ENCODE measurements around the gene OR12D1. TPM values are rescaled to one million over a fixed set of nuclear protein-coding genes. Genes with fewer than 3 reads are reported as not detected.

OR12D1 gene
- total RNA-seq, 1 experiment from 2014 or later, result not detected

DNA sequence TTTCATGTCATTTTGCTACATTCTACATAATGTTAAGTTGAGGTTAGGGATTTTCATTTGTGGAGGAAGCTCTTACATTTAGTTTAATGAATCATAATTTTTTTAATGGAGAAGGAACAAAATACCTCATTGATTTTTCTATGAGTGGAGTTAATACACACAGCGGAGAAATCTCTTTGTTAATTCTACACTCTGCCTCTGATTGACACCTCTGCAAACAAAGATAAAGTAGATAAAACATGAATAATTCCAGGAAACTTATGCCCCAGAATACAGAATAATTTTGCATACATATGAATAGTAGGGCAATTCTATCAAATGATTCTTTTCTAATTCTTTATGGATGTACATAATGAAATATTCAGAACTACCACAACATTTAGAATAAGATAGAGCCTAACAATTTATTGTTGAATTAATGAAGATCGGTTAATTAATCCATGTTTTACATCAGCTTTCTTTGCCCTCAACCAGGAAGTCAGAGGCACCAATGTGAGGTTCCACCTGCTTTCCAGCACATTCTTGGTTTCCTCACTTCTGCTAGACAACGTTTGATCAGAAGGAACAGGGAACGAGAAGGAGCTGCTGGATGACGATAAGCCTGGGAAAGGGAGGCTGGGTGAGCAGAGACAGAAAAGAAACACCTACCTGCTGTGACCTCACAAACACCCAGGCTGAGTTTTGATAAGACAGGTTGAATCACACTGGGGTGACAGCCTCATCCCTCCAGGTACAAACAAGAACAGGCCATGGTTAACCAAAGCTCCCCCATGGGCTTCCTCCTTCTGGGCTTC, 46.5 kb downstream of the OR12D1 start:
- H3K27me3 ChIP-seq (replicated peaks; ENCODE audit: control insufficient read depth, insufficient read depth, low read length), result no peaks in the 10 kb centered on the region
- H3K36me3 Mint-ChIP-seq (ENCODE audit: insufficient read depth, unreplicated experiment), result no peaks in the 10 kb centered on the region
- no peaks in the 10 kb centered on the region for H3K4me1 Mint-ChIP-seq (ENCODE audit: low read depth, unreplicated experiment)
- TF ChIP-seq, protein P1, sequence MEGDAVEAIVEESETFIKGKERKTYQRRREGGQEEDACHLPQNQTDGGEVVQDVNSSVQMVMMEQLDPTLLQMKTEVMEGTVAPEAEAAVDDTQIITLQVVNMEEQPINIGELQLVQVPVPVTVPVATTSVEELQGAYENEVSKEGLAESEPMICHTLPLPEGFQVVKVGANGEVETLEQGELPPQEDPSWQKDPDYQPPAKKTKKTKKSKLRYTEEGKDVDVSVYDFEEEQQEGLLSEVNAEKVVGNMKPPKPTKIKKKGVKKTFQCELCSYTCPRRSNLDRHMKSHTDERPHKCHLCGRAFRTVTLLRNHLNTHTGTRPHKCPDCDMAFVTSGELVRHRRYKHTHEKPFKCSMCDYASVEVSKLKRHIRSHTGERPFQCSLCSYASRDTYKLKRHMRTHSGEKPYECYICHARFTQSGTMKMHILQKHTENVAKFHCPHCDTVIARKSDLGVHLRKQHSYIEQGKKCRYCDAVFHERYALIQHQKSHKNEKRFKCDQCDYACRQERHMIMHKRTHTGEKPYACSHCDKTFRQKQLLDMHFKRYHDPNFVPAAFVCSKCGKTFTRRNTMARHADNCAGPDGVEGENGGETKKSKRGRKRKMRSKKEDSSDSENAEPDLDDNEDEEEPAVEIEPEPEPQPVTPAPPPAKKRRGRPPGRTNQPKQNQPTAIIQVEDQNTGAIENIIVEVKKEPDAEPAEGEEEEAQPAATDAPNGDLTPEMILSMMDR (IDR thresholded peaks at IDR 0.05; ENCODE audit: insufficient read depth in 1 of 2, low read depth in 1 of 2, low read length in 1 of 2, severe bottlenecking in 1 of 2, unreplicated experiment in 1 of 2), result no peak
- no peak overlapping the region for H3K4me3 ChIP-seq (ENCODE audit: low read depth, low read length)
- H3K4me3 Mint-ChIP-seq (ENCODE audit: unreplicated experiment), result no peak overlapping the region
- ChIA-PET CTCF (no interaction called here), POLR2A (no interaction called here)
- no TSS peak for BruUV-seq (replicated peaks)
- no peak for DNase-seq
- intact Hi-C loops (cut with micrococcal nuclease; ENCODE audit: unreplicated experiment), result no loop called here
- no peaks in the 10 kb centered on the region for H3K9me3 Mint-ChIP-seq (ENCODE audit: unreplicated experiment)
- no peak overlapping the region for H3K27ac Mint-ChIP-seq (ENCODE audit: unreplicated experiment)
- H3K27me3 Mint-ChIP-seq (ENCODE audit: insufficient read depth, unreplicated experiment), result peaks cover 11% of the 10 kb centered on the region
- H3K36me3 ChIP-seq (ENCODE audit: control insufficient read depth, insufficient read depth, low read length), result no peaks in the 10 kb centered on the region
- no peaks in the 10 kb centered on the region for H3K4me1 ChIP-seq
- no peaks in the 10 kb centered on the region for H3K9me3 ChIP-seq

- no peaks in the 10 kb centered on the region for H3K4me1 Mint-ChIP-seq (ENCODE audit: low read depth, unreplicated experiment)
- intact Hi-C loops (cut with micrococcal nuclease; ENCODE audit: unreplicated experiment), result no loop called here
- POLR2A ChIA-PET, result no interaction called here
- H3K9me3 Mint-ChIP-seq (ENCODE audit: unreplicated experiment), result no peaks in the 10 kb centered on the region
- Histone ChIP-seq H3K27me3 (replicated peaks; ENCODE audit: control insufficient read depth, insufficient read depth, low read length) (no peaks in the 10 kb centered on the region), H3K4me1 (no peaks in the 10 kb centered on the region), H3K4me3 (ENCODE audit: low read depth, low read length) (no peak overlapping the region), H3K9me3 (no peaks in the 10 kb centered on the region), H3K36me3 (ENCODE audit: control insufficient read depth, insufficient read depth, low read length) (no peaks in the 10 kb centered on the region)
- BruUV-seq (replicated peaks), result no TSS peak
- H3K27ac Mint-ChIP-seq (ENCODE audit: unreplicated experiment), result no peak overlapping the region
- no peak for DNase-seq
- H3K36me3 Mint-ChIP-seq (ENCODE audit: insufficient read depth, unreplicated experiment), result no peaks in the 10 kb centered on the region
- H3K4me3 Mint-ChIP-seq (ENCODE audit: unreplicated experiment), result no peak overlapping the region
- peaks cover 11% of the 10 kb centered on the region for H3K27me3 Mint-ChIP-seq (ENCODE audit: insufficient read depth, unreplicated experiment)
- CTCF ChIA-PET, result no interaction called here
- TF ChIP-seq, protein P1 (IDR thresholded peaks at IDR 0.05; ENCODE audit: insufficient read depth in 1 of 2, low read depth in 1 of 2, low read length in 1 of 2, severe bottlenecking in 1 of 2, unreplicated experiment in 1 of 2), result no peak
These were observed 47.3 kb downstream of the OR12D1 start for GRCh38 chr6:29462022-29462421.

DNA sequence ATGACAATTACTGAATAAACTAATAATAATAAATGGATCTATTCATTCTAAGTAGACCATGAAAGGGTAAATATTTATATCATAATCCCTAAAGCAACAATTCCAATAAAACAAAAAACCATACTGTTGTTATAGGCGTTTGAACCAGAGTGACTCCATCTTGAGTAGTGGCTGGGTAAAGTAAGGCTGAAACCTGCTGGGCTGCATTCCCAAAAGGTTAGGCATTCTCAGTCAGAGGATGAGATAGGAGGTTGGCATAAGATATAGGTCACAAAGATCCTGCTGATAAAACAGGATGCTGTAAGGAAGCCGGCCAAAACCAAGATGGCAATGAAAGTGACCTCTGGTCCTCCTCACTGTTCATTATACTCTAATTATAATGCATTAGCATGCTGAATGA, 50.6 kb downstream of the OR12D1 start:
- H3K27me3 ChIP-seq (replicated peaks; ENCODE audit: control insufficient read depth, insufficient read depth, low read length), result no peaks in the 10 kb centered on the region
- H3K27me3 Mint-ChIP-seq (ENCODE audit: insufficient read depth, unreplicated experiment), result peaks cover 6% of the 10 kb centered on the region
- BruUV-seq (replicated peaks), result no TSS peak
- H3K36me3 ChIP-seq (ENCODE audit: control insufficient read depth, insufficient read depth, low read length), result no peaks in the 10 kb centered on the region
- no peaks in the 10 kb centered on the region for H3K36me3 Mint-ChIP-seq (ENCODE audit: insufficient read depth, unreplicated experiment)
- intact Hi-C loops (cut with micrococcal nuclease; ENCODE audit: unreplicated experiment), result no loop called here
- no peak for DNase-seq
- no peak overlapping the region for H3K4me3 ChIP-seq (ENCODE audit: low read depth, low read length)
- no peaks in the 10 kb centered on the region for H3K9me3 ChIP-seq
- H3K27ac Mint-ChIP-seq (ENCODE audit: unreplicated experiment), result no peak overlapping the region
- H3K9me3 Mint-ChIP-seq (ENCODE audit: unreplicated experiment), result no peaks in the 10 kb centered on the region
- POLR2A ChIA-PET, result no interaction called here
- H3K4me3 Mint-ChIP-seq (ENCODE audit: unreplicated experiment), result no peak overlapping the region
- H3K4me1 ChIP-seq, result no peaks in the 10 kb centered on the region
- CTCF ChIA-PET, result no interaction called here
- no peaks in the 10 kb centered on the region for H3K4me1 Mint-ChIP-seq (ENCODE audit: low read depth, unreplicated experiment)
- TF ChIP-seq, protein P1 (IDR thresholded peaks at IDR 0.05; ENCODE audit: insufficient read depth in 1 of 2, low read depth in 1 of 2, low read length in 1 of 2, severe bottlenecking in 1 of 2, unreplicated experiment in 1 of 2), result no peak
